ENCODE measurements around the gene RCAN3. TPM values are rescaled to one million over a fixed set of nuclear protein-coding genes. Genes with fewer than 3 reads are reported as not detected.

RCAN3 gene
- total and polyA plus RNA-seq, 2 of the 4 experiments (the other 2 are of a cell fraction): 4.0 to 5.9 TPM

DNA sequence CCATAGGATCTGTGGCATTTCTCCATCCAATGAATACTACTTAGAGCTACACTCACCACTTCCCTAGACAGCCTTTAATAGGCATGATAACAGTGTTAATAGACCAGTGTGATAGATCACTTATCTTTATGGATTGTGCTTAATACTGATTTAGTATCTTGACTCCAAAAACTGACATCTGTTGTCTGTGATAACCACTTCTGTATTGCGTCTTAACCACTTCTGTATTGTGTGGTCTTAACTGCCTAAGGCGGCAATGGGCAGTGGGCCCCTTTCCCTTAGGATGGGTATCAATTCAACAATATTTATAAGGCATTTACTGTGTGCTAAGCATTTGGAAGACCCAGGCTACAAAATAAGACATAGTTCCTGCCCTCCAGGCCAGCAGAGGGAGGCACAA lies 32.0 kb upstream of the RCAN3 start:
- ChIA-PET POLR2A (ENCODE audit: unreplicated experiment) (no interaction called here), CTCF (no interaction called here)
- no peak overlapping the region for H4K8ac ChIP-seq (ENCODE audit: low read depth in 2 of 2, low read length in 2 of 2)
- H3K14ac ChIP-seq (replicated peaks; ENCODE audit: low read depth, low read length): no peak overlapping the region
- H4K20me1 ChIP-seq (ENCODE audit: insufficient read depth, low read length): no peaks in the 10 kb centered on the region
- dilution Hi-C loops (cut with HindIII; ENCODE audit: low sequenced_read_pairs, unreplicated experiment) (no loop called here), in situ Hi-C loops (cut with MboI; ENCODE audit: low sequenced_read_pairs) (no loop called here), intact Hi-C loops (cut with micrococcal nuclease) (no loop called here)
- H2AFZ ChIP-seq (replicated peaks; ENCODE audit: low read length, poor library complexity): no peak overlapping the region
- no peak overlapping the region for H2BK120ac ChIP-seq (ENCODE audit: low read depth, low read length)
- DNase-seq (no peak), ATAC-seq (ENCODE audit: low read depth) (no peak)
- no peak overlapping the region for H4K5ac ChIP-seq (ENCODE audit: low read depth, low read length)
- no peak overlapping the region for H2AK9ac ChIP-seq (replicated peaks; ENCODE audit: low read depth, low read length, poor library complexity)
- H3K56ac ChIP-seq (ENCODE audit: extremely low read depth, insufficient read depth, low read length): no peak overlapping the region
- H3K79me1 ChIP-seq (ENCODE audit: low read depth in 1 of 2, low read length in 2 of 2): 0 out of 4 replicates have a peak, but pooled peaks cover 0 to 3% of the 10 kb centered on the region in 2 experiments
- no peaks in the 10 kb centered on the region for H3K4me1 ChIP-seq (ENCODE audit: control insufficient read depth, insufficient read depth, low read length)
- no peak overlapping the region for H3K4me2 ChIP-seq (ENCODE audit: low read depth, low read length)
- TF ChIP-seq MXI1 (IDR thresholded peaks at IDR 0.05; ENCODE audit: borderline replicate concordance, low read depth, low read length) (no peak), SMC3 (IDR thresholded peaks at IDR 0.05; ENCODE audit: low read depth, low read length) (no peak), FOS (IDR thresholded peaks at IDR 0.05; ENCODE audit: low read depth, low read length) (no peak)
- no peak overlapping the region for H3K27ac ChIP-seq (ENCODE audit: insufficient read depth, low read length)
- no peak overlapping the region for H4K91ac ChIP-seq (ENCODE audit: insufficient read depth, low read depth, low read length)
- no peak overlapping the region for H2BK20ac ChIP-seq (ENCODE audit: low read depth, low read length)
- H2BK15ac ChIP-seq (ENCODE audit: low read depth, low read length): no peak overlapping the region
- H3K4ac ChIP-seq (ENCODE audit: low read depth, low read length): no peak overlapping the region
- H2AK5ac ChIP-seq (ENCODE audit: low read depth, low read length): no peak overlapping the region
- H3K23ac ChIP-seq (ENCODE audit: low read depth, low read length): no peak overlapping the region
- H3K27me3 ChIP-seq (ENCODE audit: control insufficient read depth, insufficient read depth, low read length): no peaks in the 10 kb centered on the region
- no peak overlapping the region for H3K9ac ChIP-seq (ENCODE audit: low read depth, low read length)
- H3K9me3 ChIP-seq (ENCODE audit: control insufficient read depth, insufficient read depth, low read length): no peaks in the 10 kb centered on the region
- no peak overlapping the region for H3K4me3 ChIP-seq (ENCODE audit: insufficient read depth, low read depth, low read length)
- BruUV-seq (replicated peaks): no TSS peak
- no peak overlapping the region for H3K18ac ChIP-seq (ENCODE audit: low read depth, low read length)
- H2BK5ac ChIP-seq (ENCODE audit: low read depth, low read length, poor library complexity, severe bottlenecking): no peak overlapping the region
- no CpG with 5 or more reads among the region's 2 CpGs for WGBS, 2 experiments (ENCODE audit: extremely low coverage in 2 of 2, insufficient read length in 1 of 2)
- H3K9me1 ChIP-seq (ENCODE audit: insufficient read depth, low read length): peaks cover 14% of the 10 kb centered on the region
- peaks cover 12% of the 10 kb centered on the region; the same call in 1 of the 2 replicates for H3K36me3 ChIP-seq (ENCODE audit: control insufficient read depth, insufficient read depth, low read length)

Data from IMR-90 (cell line).